Adrenal gland (tissue), 5 donors: Measurements from ENCODE around the gene OPN1MW2.
"Not testable (repeated sequence)": the region's sequence is repeated elsewhere in the genome, so short reads cannot be mapped to it uniquely, and the experiment has no call there.

Experiments used
- CTCF ChIP-seq, 6 experiments: fragments of 450-650 bp in 4 of 6; fragments of 200-600 bp in 2 of 6; sonication (generic) in 1 of 6; IDR thresholded peaks; 1 replicate in 5 of 6; 2 replicates in 1 of 6; pipeline versions ENCODE4 v1.5.1 to v1.8.0; 2016 to 2021; ENCODE audit warnings: antibody characterized with exemption in 6 of 6, mild to moderate bottlenecking in 2 of 6, moderate library complexity in 1 of 6
- POLR2A ChIP-seq, 2 donors: fragments of 450-650 bp; IDR thresholded peaks; one replicate each; pipeline ENCODE4 v1.6.1; 2017; ENCODE audit warnings: antibody characterized with exemption in 2 of 2, mild to moderate bottlenecking in 2 of 2, moderate library complexity in 1 of 2
- donor health status: DM: no; HTN: no; CAD: no.

DNA sequence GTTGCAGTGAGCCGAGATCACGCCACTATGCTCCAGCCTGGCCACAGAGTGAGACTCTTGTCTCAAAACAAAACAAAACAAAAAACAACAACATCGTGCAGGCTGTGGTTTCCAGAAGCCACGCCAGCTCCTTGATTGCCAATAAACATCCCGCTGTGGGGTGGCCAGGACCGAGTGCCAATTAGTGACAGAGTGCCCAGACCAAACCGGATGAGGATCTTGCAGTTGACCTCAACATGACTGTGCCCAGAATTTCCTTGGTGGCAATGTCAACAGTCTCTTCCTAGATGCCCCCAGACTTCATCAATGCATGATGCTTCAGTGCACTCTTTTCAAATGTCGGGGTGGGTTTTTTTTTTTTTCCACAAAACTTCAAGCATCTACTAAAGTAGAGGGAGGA is 35.8 kb upstream of the OPN1MW2 start:
- not testable (repeated sequence) for TF ChIP-seq CTCF, POLR2A (IDR thresholded peaks at IDR 0.05)
